HCT116 (cell line): ENCODE results near the gene COL5A1. TPM values are rescaled to one million over a fixed set of nuclear protein-coding genes. Genes with fewer than 3 reads are reported as not detected.

Source experiments
- ATAC-seq: fragments of 200-7000 bp; cut with Tn5 transposase; 2 replicates; pipeline ENCODE4 v1.9.1; 2020; ENCODE audit warnings: mild to moderate bottlenecking, moderate library complexity
- BruUV-seq: library from RNA; stranded (reverse); fragments of 400-500 nt; replicated peaks from 2 replicates; lab custom pipeline; 2021; lab: Mats Ljungman, UMichigan
- CTCF ChIA-PET: fragments of 300-600 bp; sonication (Branson Sonifier 250); formaldehyde crosslinking; loops from one replicate; lab custom pipeline; 2021; ENCODE audit warnings: antibody characterized with exemption; lab: Charles Lee
- POLR2A ChIA-PET: fragments of 300-600, 350-600 bp; sonication (Branson Sonifier 250); formaldehyde crosslinking; loops from one replicate; lab custom pipeline; 2021; ENCODE audit warnings: antibody characterized with exemption; lab: Charles Lee
- RAD21 ChIA-PET, 2 experiments: fragments of 300-600 bp; sonication (Branson Sonifier 250); formaldehyde crosslinking; loops; one replicate each; lab custom pipeline; 2023; ENCODE audit warnings: low total read pairs in 2 of 2; ENCODE audit not compliant: uncharacterized antibody in 2 of 2, unreplicated experiment in 2 of 2, low non-redundant PET in 1 of 2; lab: Charles Lee
- DNase-seq: peaks from one replicate; pipeline ENCODE4 v3.0.0-alpha.2; 2010; ENCODE audit warnings: low read depth, low spot score
- H2AFZ ChIP-seq: fragments of 200-600 bp; shearing (Covaris generic), sonication (generic); 2 replicates; pipeline ENCODE4 v1.6.1; 2017; ENCODE audit warnings: low read depth, mixed run types, mixed read lengths, antibody characterized with exemption, low read length; ENCODE audit not compliant: poor library complexity, severe bottlenecking
- H3K27ac ChIP-seq: 2 replicates; pipeline ENCODE4 v1.5.1; 2012; ENCODE audit warnings: low read depth, low read length
- H3K27me3 ChIP-seq: fragments of 200-600 bp; sonication (generic); 2 replicates; pipeline ENCODE4 v1.6.1; 2016; ENCODE audit warnings: mixed run types, low read length, mixed read lengths; ENCODE audit not compliant: insufficient read depth
- H3K36me3 ChIP-seq, 2 experiments: fragments of 200-500 bp in 1 of 2; fragments of 200-600 bp in 1 of 2; sonication (Bioruptor generic) in 1 of 2; sonication (generic) in 1 of 2; 2 replicates each; pipeline versions ENCODE4 v1.5.1 to v1.6.1; 2014 to 2016; ENCODE audit warnings: low read length in 2 of 2, inconsistent platforms in 1 of 2, mixed read lengths in 1 of 2, mixed run types in 1 of 2; ENCODE audit not compliant: insufficient read depth in 2 of 2, control insufficient read depth in 1 of 2
- H3K4me1 ChIP-seq, 2 experiments: fragments of 200-600 bp in 1 of 2; sonication (generic) in 1 of 2; 2 replicates each; pipeline versions ENCODE4 v1.5.1 to v1.6.1; 2012 to 2017; ENCODE audit warnings: low read length in 2 of 2, inconsistent platforms in 1 of 2, mild to moderate bottlenecking in 1 of 2, mixed read lengths in 1 of 2, mixed run types in 1 of 2, moderate library complexity in 1 of 2; ENCODE audit not compliant: insufficient read depth in 2 of 2, control insufficient read depth in 1 of 2
- H3K4me2 ChIP-seq: fragments of 200-600 bp; sonication (generic); 2 replicates; pipeline ENCODE4 v1.6.1; 2017; ENCODE audit warnings: mixed run types, low read length, mixed read lengths
- H3K4me3 ChIP-seq, 2 experiments: fragments of 200-600 bp in 1 of 2; sonication (generic) in 1 of 2; replicated peaks in 1 of 2; 2 replicates each; pipeline ENCODE4 v1.5.1; 2011 to 2016; ENCODE audit warnings: low read length in 2 of 2, control low read depth in 1 of 2, low read depth in 1 of 2, mild to moderate bottlenecking in 1 of 2, mixed read lengths in 1 of 2, mixed run types in 1 of 2
- H3K79me2 ChIP-seq: fragments of 200-600 bp; sonication (generic); 2 replicates; pipeline ENCODE4 v1.6.1; 2017; ENCODE audit warnings: mild to moderate bottlenecking, mixed run types, low read length, moderate library complexity, mixed read lengths; ENCODE audit not compliant: insufficient read depth
- H3K9ac ChIP-seq: fragments of 200-600 bp; sonication (generic); 2 replicates; pipeline ENCODE4 v1.6.1; 2016; ENCODE audit warnings: low read length, mixed read lengths
- H3K9me2 ChIP-seq: fragments of 200-600 bp; sonication (generic), shearing (Covaris generic); 2 replicates; pipeline ENCODE4 v1.6.1; 2017; ENCODE audit warnings: mixed run types, mild to moderate bottlenecking, moderate library complexity; ENCODE audit not compliant: insufficient read depth
- H3K9me3 ChIP-seq, 2 experiments: fragments of 200-500 bp in 1 of 2; fragments of 200-600 bp in 1 of 2; sonication (Bioruptor generic) in 1 of 2; sonication (generic) in 1 of 2; 2 replicates each; pipeline ENCODE4 v1.6.1; 2014 to 2017; ENCODE audit warnings: low read length in 2 of 2, mixed read lengths in 2 of 2, inconsistent platforms in 1 of 2, low read depth in 1 of 2, mild to moderate bottlenecking in 1 of 2, mixed run types in 1 of 2, moderate library complexity in 1 of 2; ENCODE audit not compliant: control insufficient read depth in 1 of 2, insufficient read depth in 1 of 2
- H4K20me1 ChIP-seq: fragments of 200-600 bp; sonication (generic), shearing (Covaris generic); 2 replicates; pipeline ENCODE4 v1.6.1; 2017; ENCODE audit warnings: mixed run types, mild to moderate bottlenecking, moderate library complexity; ENCODE audit not compliant: insufficient read depth
- CBX3 ChIP-seq: IDR thresholded peaks from 2 replicates; pipeline ENCODE4 v1.6.1; 2012; ENCODE audit warnings: low read depth
- EGR1 ChIP-seq: IDR thresholded peaks from 2 replicates; pipeline ENCODE4 v1.6.1; 2012; ENCODE audit warnings: low read depth
- ELF1 ChIP-seq: IDR thresholded peaks from 2 replicates; pipeline ENCODE4 v1.6.1; 2012; ENCODE audit warnings: low read depth, borderline replicate concordance
- EZH2 ChIP-seq: fragments of 200-600 bp; sonication (generic); IDR thresholded peaks from 2 replicates; pipeline ENCODE4 v1.6.1; 2017; ENCODE audit warnings: antibody characterized with exemption, mixed run types
- POLR2A ChIP-seq: IDR thresholded peaks from 2 replicates; pipeline ENCODE4 v1.7.0; 2011; ENCODE audit warnings: borderline replicate concordance; ENCODE audit not compliant: insufficient read depth, insufficient read length; ENCODE audit errors: extremely low read depth
- RAD21 ChIP-seq: IDR thresholded peaks from 2 replicates; pipeline ENCODE4 v1.6.1; 2012; ENCODE audit warnings: low read depth, mild to moderate bottlenecking
- SP1 ChIP-seq: IDR thresholded peaks from 2 replicates; pipeline ENCODE4 v1.6.1; 2012; ENCODE audit warnings: low read depth
- SRF ChIP-seq: IDR thresholded peaks from 2 replicates; pipeline ENCODE4 v1.6.1; 2012; ENCODE audit warnings: low read depth
- TCF7L2 ChIP-seq: IDR thresholded peaks from 2 replicates; pipeline ENCODE4 v1.7.0; 2011; ENCODE audit warnings: borderline replicate concordance, inconsistent platforms; ENCODE audit not compliant: insufficient read depth, insufficient read length; ENCODE audit errors: extremely low read depth
- YY1 ChIP-seq: IDR thresholded peaks from 2 replicates; pipeline ENCODE4 v1.6.1; 2011; ENCODE audit warnings: low read length, low read depth, moderate library complexity, mild to moderate bottlenecking; ENCODE audit not compliant: insufficient replicate concordance; ENCODE audit errors: extremely low read depth
- ZFX ChIP-seq: fragments of 450-650 bp; IDR thresholded peaks from 2 replicates; pipeline ENCODE4 v1.6.1; 2017
- ZNF274 ChIP-seq: fragments of 200-500 bp; sonication (Bioruptor generic); IDR thresholded peaks from 2 replicates; pipeline ENCODE4 v1.6.1; 2014; ENCODE audit warnings: mild to moderate bottlenecking, low read depth, low read length, inconsistent platforms
- intact Hi-C: fragments of 100-400 bp; cut with micrococcal nuclease; formaldehyde crosslinking; loops from 2 replicates; pipeline ENCODE4 v1.10.0; 2022
- total RNA-seq: library from RNA; stranded (reverse); gene quantifications from one replicate; pipeline ENCODE4 v1.2.1, GENCODE V29; 2021; ENCODE audit not compliant: unreplicated experiment
- TF ChIP-seq, protein P1 (sequence below): IDR thresholded peaks from 2 replicates; pipeline ENCODE4 v1.6.1; 2012
- TF ChIP-seq, protein P2 (sequence below): IDR thresholded peaks from 2 replicates; pipeline ENCODE4 v1.6.1; 2012; ENCODE audit warnings: low read depth
- TF ChIP-seq, protein P3 (sequence below): IDR thresholded peaks from 2 replicates; pipeline ENCODE4 v1.6.1; 2012

The COL5A1 gene
- total RNA-seq, 1 experiment from 2014 or later = 0.30 TPM

DNA sequence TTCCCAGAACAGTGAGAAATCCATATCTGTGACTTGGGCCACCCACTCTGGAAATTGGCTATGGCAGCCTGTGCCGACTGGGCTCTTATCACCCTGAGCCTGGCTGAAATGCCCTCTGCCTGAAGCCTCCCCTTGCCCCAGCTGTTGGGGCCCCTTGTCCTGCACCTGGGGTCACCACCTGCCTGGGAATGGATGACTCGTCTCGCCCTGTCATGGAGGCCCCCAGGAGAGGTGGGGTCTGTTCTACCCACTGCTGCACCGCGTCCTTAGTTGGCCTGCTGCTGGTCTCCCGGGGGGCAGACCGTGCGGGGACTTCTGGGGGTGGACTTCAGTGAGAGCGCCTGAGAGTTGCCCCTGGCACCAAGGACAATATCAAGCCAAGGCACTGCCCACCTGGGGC lies 46.6 kb upstream of the COL5A1 start:
- H3K27ac ChIP-seq = no peak overlapping the region
- no peak overlapping the region for H3K4me3 ChIP-seq
- no peak for TF ChIP-seq SP1
- TF ChIP-seq EZH2 = no peak
- TF ChIP-seq SRF = no peak
- no peak for TF ChIP-seq RAD21
- no peak for TF ChIP-seq EGR1
- no peak for TF ChIP-seq POLR2A
- no peak for TF ChIP-seq YY1
- no peak for TF ChIP-seq ZNF274
- TF ChIP-seq ELF1 = no peak
- TF ChIP-seq ZFX = no peak
- TF ChIP-seq, protein P1, sequence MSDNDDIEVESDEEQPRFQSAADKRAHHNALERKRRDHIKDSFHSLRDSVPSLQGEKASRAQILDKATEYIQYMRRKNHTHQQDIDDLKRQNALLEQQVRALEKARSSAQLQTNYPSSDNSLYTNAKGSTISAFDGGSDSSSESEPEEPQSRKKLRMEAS = no peak
- no peak for TF ChIP-seq CBX3
- TF ChIP-seq, protein P2, sequence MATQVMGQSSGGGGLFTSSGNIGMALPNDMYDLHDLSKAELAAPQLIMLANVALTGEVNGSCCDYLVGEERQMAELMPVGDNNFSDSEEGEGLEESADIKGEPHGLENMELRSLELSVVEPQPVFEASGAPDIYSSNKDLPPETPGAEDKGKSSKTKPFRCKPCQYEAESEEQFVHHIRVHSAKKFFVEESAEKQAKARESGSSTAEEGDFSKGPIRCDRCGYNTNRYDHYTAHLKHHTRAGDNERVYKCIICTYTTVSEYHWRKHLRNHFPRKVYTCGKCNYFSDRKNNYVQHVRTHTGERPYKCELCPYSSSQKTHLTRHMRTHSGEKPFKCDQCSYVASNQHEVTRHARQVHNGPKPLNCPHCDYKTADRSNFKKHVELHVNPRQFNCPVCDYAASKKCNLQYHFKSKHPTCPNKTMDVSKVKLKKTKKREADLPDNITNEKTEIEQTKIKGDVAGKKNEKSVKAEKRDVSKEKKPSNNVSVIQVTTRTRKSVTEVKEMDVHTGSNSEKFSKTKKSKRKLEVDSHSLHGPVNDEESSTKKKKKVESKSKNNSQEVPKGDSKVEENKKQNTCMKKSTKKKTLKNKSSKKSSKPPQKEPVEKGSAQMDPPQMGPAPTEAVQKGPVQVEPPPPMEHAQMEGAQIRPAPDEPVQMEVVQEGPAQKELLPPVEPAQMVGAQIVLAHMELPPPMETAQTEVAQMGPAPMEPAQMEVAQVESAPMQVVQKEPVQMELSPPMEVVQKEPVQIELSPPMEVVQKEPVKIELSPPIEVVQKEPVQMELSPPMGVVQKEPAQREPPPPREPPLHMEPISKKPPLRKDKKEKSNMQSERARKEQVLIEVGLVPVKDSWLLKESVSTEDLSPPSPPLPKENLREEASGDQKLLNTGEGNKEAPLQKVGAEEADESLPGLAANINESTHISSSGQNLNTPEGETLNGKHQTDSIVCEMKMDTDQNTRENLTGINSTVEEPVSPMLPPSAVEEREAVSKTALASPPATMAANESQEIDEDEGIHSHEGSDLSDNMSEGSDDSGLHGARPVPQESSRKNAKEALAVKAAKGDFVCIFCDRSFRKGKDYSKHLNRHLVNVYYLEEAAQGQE = no peak
- TF ChIP-seq TCF7L2 = no peak
- TF ChIP-seq, protein P3, sequence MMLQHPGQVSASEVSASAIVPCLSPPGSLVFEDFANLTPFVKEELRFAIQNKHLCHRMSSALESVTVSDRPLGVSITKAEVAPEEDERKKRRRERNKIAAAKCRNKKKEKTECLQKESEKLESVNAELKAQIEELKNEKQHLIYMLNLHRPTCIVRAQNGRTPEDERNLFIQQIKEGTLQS = no peak
- no peaks in the 10 kb centered on the region; the same call in 1 of the 2 replicates for H3K27me3 ChIP-seq
- no peak overlapping the region for H3K4me2 ChIP-seq
- intact Hi-C loops = no loop called here
- no peak overlapping the region for H3K9ac ChIP-seq
- ChIA-PET CTCF (no interaction called here), RAD21 (no interaction called here), POLR2A (no interaction called here)
- BruUV-seq = no TSS peak
- no peaks in the 10 kb centered on the region for H3K9me2 ChIP-seq
- ATAC-seq = no peak
- no peaks in the 10 kb centered on the region for H3K9me3 ChIP-seq
- no peaks in the 10 kb centered on the region for H3K36me3 ChIP-seq
- H4K20me1 ChIP-seq = no peaks in the 10 kb centered on the region
- no peak overlapping the region for H2AFZ ChIP-seq
- no peak for DNase-seq
- no peaks in the 10 kb centered on the region for H3K79me2 ChIP-seq
- peaks cover 0 to 8% of the 10 kb centered on the region in 2 experiments; a peak in 3 of 4 replicates for H3K4me1 ChIP-seq
